Ammon's horn (tissue), 1 donor: ENCODE measurements around the gene CEP128.

Experiments
- DNase-seq: peaks from one replicate; pipeline ENCODE4 v3.0.0-alpha.2; 2016; ENCODE audit warnings: low spot score

Gene CEP128

DNA sequence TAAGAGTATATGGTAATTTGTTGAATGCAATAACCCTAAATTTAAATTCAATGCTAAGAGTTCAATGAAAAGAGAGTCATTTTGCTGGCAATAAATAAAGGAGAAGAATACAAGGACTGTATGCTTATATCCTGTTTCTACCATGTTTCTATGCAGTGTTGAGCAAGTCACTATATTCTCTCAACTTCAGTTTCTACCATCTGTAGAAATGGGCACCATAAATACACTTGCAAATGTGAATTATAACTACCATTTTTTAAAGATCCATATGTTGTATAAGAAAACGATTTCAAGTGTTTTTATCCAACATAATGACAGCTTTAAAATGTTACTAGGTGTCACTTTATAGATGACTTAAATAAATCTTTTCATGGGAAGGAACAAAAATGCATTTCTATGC is 170.3 kb downstream of the CEP128 start:
- DNase-seq, result no peak

DNA sequence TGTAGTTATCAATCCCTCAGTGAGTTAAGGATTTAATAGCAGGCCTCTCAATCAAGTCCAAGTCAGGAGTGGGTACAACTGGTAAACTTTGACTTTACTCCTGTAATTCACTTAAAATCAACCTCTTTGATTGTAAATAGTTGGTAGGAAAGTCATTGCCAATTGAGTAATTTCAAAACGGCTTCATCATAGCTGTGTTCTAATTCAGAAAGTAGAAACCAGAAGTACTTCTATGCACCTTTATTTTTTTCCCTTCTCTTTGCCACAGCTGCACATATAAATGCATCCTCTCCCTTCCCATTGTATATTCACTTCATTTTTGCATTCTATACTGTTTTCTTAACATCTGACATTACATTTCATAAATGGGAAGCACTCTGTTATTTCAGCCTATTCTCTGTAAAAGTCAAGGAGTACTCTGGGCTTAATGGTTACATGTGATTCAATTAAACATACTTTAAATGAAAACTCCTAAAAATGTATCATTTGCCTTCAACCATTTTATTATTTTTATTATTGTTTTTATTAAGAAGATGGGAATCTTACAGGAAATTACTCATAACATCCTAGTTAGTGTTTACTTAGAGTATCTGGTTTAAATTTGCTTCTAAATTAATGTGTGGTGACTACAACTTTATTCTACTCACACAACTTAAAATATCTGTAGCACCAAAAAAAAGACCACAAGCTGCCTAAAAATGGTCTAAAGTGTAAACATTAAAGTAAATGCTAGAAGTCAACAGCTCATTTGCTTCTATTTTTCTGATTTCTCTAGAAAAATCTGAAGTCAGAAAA is 171.2 kb downstream of the CEP128 start:
- DNase-seq, result no peak

GRCh38 chr14:80768646-80769045 is 172.9 kb downstream of the CEP128 start:
- no peak for DNase-seq

DNA sequence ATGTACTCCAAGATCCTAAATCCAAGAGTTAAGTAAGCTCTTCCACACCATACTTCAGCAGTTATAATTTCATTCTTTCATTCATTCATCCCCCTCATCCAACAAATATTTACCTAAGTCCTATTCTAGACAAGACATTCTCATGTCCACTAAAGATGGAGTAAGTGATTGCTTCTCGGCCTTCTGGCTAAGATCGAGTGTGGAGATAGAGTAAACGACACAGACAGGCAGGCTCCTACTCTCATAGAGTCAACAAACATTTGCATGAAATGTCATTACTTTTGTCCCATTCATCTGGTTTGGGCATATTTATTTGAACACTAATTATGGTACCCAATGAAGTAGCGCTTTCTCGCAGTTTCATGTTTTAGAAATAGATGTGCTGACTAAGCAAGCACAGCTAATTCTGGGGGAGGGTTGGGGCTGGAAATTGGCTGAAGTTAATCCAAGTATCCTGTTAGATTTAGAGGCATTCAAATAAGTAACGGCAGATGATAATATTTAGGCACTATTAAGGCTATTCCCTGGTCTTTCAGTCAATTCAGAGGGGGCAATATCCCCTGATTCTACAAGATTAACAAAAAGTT is 176.5 kb downstream of the CEP128 start:
- no peak for DNase-seq

- no peak for DNase-seq
Measured at GRCh38 chr14:80764496-80764895, 177.0 kb downstream of the CEP128 start.

DNA sequence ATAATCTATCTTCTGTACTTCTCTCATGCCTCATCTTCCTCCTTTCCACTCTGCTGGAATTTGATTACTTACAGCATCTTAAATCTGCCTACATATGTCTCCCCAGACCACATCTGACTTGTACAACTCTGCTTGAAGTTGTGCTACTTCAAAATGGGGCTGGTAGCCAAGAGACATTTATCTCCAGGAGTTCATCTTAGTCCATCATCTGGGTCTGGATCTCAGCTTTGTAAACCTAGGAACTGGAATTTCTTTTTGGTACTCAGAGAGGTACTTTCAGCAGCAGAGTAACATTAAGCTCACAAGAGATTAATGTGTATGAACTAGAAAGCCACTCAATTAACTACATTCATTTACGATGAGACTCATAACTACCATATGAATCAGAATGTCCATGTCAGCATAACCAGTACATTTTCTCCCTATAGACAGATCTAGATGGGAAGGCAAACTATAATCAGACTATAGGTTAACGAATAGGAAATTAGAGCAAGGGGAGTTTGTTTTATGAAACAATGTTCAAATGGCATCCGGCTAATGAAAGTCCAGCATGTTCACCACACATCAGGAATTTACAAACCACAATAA is 178.8 kb downstream of the CEP128 start:
- no peak for DNase-seq

GRCh38 chr14:80754696-80755095 is 186.8 kb downstream of the CEP128 start:
- no peak for DNase-seq

DNA sequence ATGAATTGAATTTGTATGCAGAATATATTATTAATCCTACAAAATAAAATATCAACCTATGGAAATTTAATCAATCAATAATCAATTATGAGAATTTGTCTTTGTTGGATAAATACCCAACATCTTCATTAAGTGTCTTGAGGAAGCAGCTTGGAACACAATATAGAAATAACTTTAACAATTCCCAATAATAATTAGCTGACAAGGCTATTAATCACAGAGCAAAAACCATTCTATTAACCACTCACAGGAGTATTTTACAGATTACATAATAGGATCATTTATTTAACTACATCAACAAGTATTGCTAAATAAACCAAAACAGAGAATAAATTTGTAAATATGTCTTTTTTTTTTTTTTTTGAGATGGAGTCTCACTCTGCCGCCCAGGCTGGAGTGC is 190.3 kb downstream of the CEP128 start:
- no peak for DNase-seq

DNA sequence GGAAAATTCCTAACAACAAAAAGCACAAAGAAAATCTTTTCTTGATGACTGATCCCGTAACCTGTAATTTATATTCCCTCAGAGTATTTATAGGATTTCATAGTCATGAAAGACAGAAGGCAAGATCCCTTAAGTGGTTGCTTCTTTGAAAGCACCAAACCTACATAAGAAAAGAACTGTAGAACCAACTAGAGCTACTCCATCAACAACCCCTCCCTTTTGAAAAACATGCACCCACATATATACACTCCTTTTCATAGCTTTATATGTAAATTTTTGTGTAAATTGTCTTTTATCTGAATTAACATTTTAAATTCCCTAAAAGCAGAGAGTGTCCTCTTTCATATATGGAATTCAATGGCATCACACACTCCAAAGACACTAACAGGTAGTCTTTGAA is 215.3 kb downstream of the CEP128 start:
- no peak for DNase-seq

DNA sequence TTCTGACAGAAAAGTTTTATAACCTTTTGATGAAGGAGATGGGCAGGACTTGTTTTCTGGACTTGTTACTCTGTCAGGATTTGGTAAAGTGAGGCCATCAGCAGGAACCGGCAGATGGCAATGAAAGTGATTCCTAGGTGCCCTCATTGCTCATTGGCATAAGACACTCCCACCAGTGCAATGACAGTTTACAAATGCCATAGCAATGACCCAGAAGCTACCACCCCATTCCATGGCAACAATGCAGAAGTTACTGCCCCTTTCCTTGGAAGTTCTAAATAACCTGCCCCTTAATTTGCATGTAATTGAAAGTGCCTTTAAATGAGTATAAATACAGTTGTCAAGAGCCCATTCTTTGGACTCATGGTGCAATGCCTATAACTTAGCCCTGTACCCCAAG is 222.6 kb downstream of the CEP128 start:
- DNase-seq, result no peak

GRCh38 chr14:80714474-80714873 is 227.1 kb downstream of the CEP128 start:
- no peak for DNase-seq

DNA sequence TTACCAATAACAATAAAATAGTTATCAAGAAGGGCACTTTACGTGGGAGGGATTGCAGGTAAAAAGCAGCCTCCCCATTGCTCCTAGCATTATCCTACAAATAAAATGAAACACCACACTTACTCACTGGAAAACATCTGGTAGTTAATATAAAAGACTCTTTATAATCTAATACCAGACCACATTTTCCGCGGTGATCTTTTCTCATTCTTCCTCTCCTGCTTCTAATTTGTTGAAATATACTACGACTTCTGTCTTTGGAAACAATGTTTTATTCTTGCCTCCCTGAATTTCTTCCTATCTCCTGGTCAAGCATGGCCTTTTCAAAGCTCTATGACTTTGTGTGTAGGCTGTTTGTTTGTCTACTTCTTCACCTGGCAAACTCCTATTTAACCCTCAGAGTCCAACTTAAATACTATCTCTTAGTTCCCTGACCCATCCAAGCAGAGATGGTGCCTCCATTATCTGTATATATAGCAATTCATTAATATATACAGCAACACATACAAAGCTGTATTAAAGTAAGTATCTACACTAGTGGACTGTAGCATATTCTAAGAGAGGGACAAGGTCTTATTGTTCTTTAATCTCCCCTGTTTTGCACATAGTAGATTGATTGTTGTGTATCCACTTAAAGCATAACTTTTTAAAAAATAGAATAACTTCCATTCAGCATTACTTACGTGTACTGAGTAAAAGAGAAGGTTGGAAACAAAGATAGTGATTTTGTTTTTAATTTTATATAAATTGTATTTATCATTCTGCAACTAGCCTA is 228.3 kb downstream of the CEP128 start:
- no peak for DNase-seq

DNA sequence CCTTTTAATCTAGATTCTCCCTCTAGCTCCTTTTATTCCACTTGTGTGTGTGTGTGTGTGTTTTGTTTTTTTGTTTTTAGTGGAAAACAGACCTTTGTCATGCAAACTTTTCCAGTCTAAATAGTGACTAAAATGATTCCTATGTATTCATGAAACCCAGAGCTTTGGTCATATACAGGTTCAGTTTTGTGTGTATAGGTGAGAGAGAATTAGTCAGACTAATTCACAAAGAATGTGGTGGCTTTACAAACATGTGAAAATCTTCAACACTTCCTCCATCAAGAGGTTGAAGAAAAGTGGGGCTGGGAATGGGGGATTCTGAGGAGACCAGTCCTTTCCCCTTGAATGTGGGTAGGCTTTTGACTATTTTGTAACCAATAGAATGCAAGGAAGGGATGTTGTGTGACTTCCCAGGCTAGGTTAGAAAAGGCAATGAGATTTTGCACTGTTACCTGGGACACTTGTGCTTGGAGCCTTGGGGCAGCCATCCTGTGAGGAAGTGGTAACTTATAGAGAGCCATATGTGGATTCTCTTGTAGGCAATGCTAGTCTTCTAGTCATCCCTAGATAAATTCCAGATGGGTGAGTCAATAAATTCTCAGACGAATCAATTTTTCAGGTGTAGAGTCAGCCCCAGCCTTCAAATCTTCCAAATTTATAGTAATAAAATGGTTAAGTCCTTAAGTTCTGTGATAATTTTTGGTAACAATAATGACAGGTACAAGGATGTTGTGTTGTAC is 236.1 kb downstream of the CEP128 start:
- no peak for DNase-seq

GRCh38 chr14:80700601-80701000 is 240.9 kb downstream of the CEP128 start:
- DNase-seq, result no peak

DNA sequence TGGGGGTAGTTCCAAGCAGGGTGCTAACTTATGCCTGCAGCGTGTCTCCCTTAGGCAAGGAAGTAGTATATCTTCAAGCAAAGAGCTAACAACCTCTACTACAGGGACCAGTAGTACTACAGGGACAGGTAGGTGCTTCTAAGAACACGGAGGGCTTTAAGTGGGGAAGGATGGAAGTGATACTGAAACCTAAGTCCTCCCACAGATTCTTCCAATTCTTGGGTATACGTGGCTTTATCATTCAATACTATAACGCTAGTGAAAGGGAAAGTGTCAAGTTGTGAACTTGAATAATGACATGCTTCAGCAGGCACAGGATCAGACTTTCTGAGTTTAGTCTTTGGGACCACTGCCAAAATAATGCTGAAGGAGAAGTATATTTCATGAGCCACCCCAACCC is 241.7 kb downstream of the CEP128 start:
- DNase-seq, result no peak

DNA sequence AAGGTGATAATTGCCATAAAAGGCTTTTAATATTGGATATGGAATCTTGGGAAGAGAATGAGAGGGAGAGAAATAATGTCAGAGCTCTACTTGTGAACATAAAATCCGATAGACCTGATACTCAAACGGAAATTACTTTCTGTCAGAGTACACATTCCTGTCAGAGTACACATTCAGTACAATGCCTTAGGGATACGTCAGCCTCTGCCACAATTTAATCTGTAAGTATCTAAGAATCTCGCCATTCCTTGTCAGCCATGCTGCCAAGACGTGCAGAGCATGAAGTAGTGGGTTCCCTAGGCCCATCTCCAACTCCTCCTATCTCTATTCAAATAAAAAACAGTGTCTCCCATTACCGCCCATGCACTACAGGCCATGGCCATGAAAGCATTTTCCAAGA is 242.6 kb downstream of the CEP128 start:
- DNase-seq, result no peak

GRCh38 chr14:80695869-80696268 is 245.7 kb downstream of the CEP128 start:
- DNase-seq, result no peak

GRCh38 chr14:80692903-80693302 is 248.6 kb downstream of the CEP128 start:
- DNase-seq, result no peak

- no peak for DNase-seq
Measured at GRCh38 chr14:80681651-80682050, 259.9 kb downstream of the CEP128 start.

DNA sequence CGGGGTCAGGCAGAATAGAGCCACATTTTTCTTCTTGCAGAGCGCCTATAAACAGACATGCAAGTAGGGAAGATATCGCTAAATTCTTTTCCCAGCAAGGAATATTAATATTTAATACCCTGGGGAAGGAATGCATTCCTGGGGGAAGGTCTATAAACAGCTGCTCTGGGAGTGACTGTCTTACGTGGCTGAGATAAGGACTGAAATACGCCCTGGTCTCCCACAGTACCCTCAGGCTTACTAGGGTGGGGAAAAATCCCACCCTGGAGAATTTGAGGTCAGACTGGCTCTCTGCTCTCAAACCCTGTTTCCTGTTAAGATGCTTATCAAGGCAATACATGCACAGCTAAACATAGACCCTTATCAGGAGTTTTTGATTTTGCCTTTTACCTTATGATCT is 262.3 kb downstream of the CEP128 start:
- DNase-seq, result no peak

DNA sequence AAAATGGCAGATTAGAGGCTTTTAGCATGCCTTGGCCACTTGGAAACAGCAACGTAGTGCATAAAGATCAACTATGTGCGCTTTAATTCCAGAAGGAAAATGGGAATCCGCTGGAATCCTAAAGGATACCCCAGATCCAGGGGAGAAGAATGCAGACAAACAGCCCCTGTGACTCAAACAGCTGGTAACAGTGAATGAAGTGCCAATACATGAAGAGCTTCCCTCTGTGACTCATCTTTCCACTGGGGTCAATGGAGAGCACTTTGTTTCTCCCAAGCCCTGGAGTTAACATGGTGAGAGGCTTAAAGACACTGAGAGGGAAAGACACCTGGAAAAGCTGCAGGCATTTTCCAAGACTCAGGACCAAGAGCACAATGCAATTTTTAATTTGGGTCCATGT is 263.1 kb downstream of the CEP128 start:
- no peak for DNase-seq

- DNase-seq, result no peak
Measured at GRCh38 chr14:80669426-80669825, 272.1 kb downstream of the CEP128 start.
